ENCODE results near the gene HLF.

HLF gene

GRCh38 chr17:55264645-55265298 lies at the start of gene HLF:
TSS of gene HLF (plus strand) at chr17:55264960. CDS start at chr17:55265485, 525 bp downstream.
- peak; percentile 20 to 46 for DNase-seq (ENCODE audit: extremely low read depth in 1 of 2, low read depth in 1 of 2)

DNA sequence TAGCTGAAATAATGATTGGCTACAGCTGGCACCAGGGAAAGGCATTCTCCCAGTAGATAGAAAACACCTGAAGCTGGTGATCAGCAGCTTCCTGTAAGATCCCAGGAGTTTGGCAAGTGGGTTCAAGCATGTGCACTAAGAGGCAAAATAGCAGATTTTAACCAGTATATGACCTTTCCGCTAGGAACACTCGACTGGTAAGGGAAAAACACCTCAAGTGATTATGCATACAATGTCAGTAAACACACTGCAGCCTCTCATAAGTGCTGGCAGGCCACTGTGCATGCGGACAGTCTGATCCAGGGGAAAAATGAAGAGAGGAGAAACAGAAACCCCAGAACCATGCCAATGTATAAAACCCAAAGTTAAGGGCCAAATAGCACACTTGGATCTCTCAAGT lies 49.0 kb upstream of the HLF start:
- no peak for DNase-seq (ENCODE audit: extremely low read depth in 1 of 2, low read depth in 1 of 2)

- no peak for DNase-seq (ENCODE audit: extremely low read depth in 1 of 2, low read depth in 1 of 2)
Observed at GRCh38 chr17:55216888-55217287, 47.9 kb upstream of the HLF start.

- no peak for DNase-seq (ENCODE audit: extremely low read depth in 1 of 2, low read depth in 1 of 2)
Observed at GRCh38 chr17:55219459-55219858, 45.3 kb upstream of the HLF start.

GRCh38 chr17:55219934-55220333 lies 44.8 kb upstream of the HLF start:
- DNase-seq (ENCODE audit: extremely low read depth in 1 of 2, low read depth in 1 of 2): no peak

- no peak for DNase-seq (ENCODE audit: extremely low read depth in 1 of 2, low read depth in 1 of 2)
Observed at GRCh38 chr17:55223524-55223923, 41.2 kb upstream of the HLF start.

GRCh38 chr17:55224746-55225145 lies 40.0 kb upstream of the HLF start:
- DNase-seq (ENCODE audit: extremely low read depth in 1 of 2, low read depth in 1 of 2): no peak

- no peak for DNase-seq (ENCODE audit: extremely low read depth in 1 of 2, low read depth in 1 of 2)
Observed at GRCh38 chr17:55225237-55225636, 39.5 kb upstream of the HLF start.

- DNase-seq (ENCODE audit: extremely low read depth in 1 of 2, low read depth in 1 of 2): no peak
Observed at GRCh38 chr17:55228683-55229192, 36.0 kb upstream of the HLF start.

- DNase-seq (ENCODE audit: extremely low read depth in 1 of 2, low read depth in 1 of 2): no peak
Observed at GRCh38 chr17:55229276-55229675, 35.5 kb upstream of the HLF start.

DNA sequence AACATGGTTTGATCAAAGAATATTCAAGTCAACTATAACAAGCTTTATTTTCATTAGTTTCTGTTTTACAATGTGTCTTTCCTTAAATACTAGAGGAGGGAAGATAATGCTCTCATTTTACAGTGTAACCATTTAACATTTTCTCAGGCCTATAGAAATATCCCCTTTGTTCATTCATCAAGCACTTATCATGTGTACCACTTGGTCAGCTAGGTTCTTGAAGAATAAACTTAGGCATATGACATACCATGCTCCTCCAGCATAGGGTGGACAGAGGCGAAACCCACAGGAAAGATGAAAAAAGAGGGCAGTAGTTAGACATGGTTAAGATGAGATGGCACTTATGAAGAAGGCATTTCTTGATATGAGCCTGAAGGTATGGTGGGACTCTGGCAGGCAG lies 34.0 kb upstream of the HLF start:
- DNase-seq (ENCODE audit: extremely low read depth in 1 of 2, low read depth in 1 of 2): no peak

GRCh38 chr17:55233840-55234239 lies 30.9 kb upstream of the HLF start:
- DNase-seq (ENCODE audit: extremely low read depth in 1 of 2, low read depth in 1 of 2): no peak

DNA sequence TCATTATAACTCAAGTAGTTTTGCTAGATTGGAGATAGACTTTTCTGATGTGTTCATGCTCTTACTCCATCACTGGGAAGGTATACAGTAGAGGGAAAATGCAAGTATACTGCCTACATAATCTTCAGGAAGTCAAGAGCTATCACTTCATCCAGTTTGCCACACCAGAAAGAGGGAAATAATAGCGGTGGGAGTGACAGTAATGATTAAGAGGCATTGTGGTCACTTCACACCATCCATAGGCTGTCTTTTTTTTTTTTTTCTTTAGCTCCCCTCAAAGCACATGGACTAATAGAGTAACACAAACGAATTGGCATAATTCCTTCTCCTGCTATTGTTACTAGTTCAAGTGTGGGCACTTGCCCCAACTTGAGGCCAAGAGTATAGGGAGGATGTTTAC lies 28.4 kb upstream of the HLF start:
- no peak for DNase-seq (ENCODE audit: extremely low read depth in 1 of 2, low read depth in 1 of 2)

- DNase-seq (ENCODE audit: extremely low read depth in 1 of 2, low read depth in 1 of 2): no peak
Observed at GRCh38 chr17:55237268-55237667, 27.5 kb upstream of the HLF start.

- no peak for DNase-seq (ENCODE audit: extremely low read depth in 1 of 2, low read depth in 1 of 2)
Observed at GRCh38 chr17:55237841-55238178, 26.9 kb upstream of the HLF start.

GRCh38 chr17:55238179-55238930 lies 26.4 kb upstream of the HLF start:
- DNase-seq (ENCODE audit: extremely low read depth in 1 of 2, low read depth in 1 of 2): peak; percentile 64 to 77

DNA sequence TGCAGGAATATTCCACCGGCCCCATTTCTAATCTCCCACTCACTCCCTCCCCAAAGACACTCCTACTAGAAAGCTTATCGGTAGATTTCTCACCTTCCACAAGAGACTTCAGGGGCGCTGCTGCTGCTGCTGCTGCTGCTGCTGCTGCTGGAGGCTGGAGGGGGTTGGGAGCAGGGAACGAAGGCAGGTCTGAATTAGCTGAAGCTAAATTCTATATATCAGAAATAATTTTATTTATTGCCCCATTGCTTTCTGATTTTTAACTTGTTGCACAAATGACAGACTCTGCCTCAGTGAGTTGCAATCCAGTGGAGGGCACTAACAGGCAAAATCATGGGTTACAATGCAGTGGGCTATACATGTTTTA lies 25.8 kb upstream of the HLF start:
- DNase-seq (ENCODE audit: extremely low read depth in 1 of 2, low read depth in 1 of 2): no peak

- DNase-seq (ENCODE audit: extremely low read depth in 1 of 2, low read depth in 1 of 2): no peak
Observed at GRCh38 chr17:55241097-55241496, 23.7 kb upstream of the HLF start.

GRCh38 chr17:55242476-55242875 lies 22.3 kb upstream of the HLF start:
- DNase-seq (ENCODE audit: extremely low read depth in 1 of 2, low read depth in 1 of 2): no peak

DNA sequence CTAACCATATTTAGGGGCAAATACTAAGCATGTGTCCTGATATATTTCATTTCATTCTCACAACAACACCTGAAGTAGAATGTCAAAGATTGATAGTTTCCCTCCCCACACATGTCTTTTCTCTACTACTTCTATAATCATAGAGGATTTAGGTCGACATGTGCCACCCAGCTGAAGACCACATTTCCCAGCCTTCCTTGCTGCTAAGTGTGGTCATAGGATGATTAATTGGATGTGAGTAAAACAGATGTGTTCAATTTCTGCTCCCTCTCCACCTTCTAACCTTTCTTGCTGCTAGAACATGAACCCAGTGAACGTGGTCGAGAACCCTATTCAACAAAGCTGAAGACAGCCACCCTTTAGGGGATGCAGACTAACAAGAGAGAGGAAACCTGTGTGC lies 18.8 kb upstream of the HLF start:
- DNase-seq (ENCODE audit: extremely low read depth in 1 of 2, low read depth in 1 of 2): no peak

GRCh38 chr17:55246583-55246982 lies 18.2 kb upstream of the HLF start:
- DNase-seq (ENCODE audit: extremely low read depth in 1 of 2, low read depth in 1 of 2): no peak

DNA sequence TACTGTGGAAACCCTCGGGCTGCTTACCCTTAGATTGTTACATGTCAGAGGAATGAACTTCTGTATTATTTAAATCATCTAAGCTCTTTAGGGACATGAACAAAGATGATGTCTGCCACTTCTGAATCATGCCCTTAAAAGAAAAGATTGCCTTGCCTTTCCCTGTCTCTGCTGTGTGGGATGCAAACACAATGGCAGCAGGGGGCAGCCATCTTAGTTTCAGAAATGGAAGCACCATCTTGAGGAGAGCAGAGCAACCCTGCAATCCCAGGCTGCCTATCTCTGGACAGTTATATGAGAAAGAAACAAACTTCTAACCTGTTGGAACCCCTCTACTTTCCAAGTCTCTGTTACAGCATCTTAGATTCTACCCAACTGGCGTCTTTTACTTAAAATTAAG lies 16.7 kb upstream of the HLF start:
- DNase-seq (ENCODE audit: extremely low read depth in 1 of 2, low read depth in 1 of 2): no peak

GRCh38 chr17:55249861-55250260 lies 14.9 kb upstream of the HLF start:
- DNase-seq (ENCODE audit: extremely low read depth in 1 of 2, low read depth in 1 of 2): no peak

All from stimulated activated CD8-positive, alpha-beta memory T cell treated with anti-CD3 and anti-CD28 coated beads, Interleukin-7, amount 100 ng/mL, for 48 hours (primary cell).